GM21723 (cell line): ENCODE results near the gene SRGAP2.
"Not testable (repeated sequence)": the region's sequence is repeated elsewhere in the genome, so short reads cannot be mapped to it uniquely, and the experiment has no call there.

Experiments
- ATAC-seq: cut with Tn5 transposase; IDR thresholded peaks from one replicate; pipeline ENCODE4 v1.9.1; 2021; ENCODE audit warnings: mild to moderate bottlenecking, moderate library complexity; ENCODE audit not compliant: unreplicated experiment

The SRGAP2 gene

GRCh38 chr1:206245479-206245878 is 42.1 kb downstream of the SRGAP2 start:
- ATAC-seq = not testable (repeated sequence)

GRCh38 chr1:206246129-206246886 is 43.0 kb downstream of the SRGAP2 start:
- not testable (repeated sequence) for ATAC-seq

GRCh38 chr1:206250953-206251681 is 47.8 kb downstream of the SRGAP2 start:
- ATAC-seq = peak; percentile 48

- not testable (repeated sequence) for ATAC-seq
Measured at GRCh38 chr1:206252680-206253335, 49.5 kb downstream of the SRGAP2 start.
